ENCODE results near the gene RIT1.

DNA sequence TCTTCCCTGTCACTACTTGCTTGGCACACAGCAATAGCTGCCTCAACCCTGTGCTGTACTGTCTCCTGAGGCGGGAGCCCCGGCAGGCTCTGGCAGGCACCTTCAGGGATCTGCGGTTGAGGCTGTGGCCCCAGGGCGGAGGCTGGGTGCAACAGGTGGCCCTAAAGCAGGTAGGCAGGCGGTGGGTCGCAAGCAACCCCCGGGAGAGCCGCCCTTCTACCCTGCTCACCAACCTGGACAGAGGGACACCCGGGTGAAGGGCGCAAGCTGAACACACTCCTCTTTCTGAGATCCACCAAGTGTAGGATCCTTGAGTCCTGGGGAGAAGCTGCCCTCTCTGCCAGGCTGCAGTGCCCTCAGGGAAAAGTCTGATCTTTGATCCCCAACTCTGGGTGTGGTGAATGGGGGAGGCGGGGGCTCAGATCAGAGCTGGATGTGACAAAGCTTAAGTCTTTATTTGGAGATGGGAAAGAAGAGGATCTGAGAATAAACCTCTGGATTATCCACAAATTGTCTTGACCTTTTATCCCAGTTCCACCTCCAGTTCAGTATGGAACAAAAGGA, 31.5 kb upstream of the RIT1 start:
- TF ChIP-seq CEBPB (IDR thresholded peaks at IDR 0.05; ENCODE audit: low read depth, low read length) (no peak), JUN (IDR thresholded peaks at IDR 0.05; ENCODE audit: low read depth, low read length) (no peak)
- TF ChIP-seq, protein P1, sequence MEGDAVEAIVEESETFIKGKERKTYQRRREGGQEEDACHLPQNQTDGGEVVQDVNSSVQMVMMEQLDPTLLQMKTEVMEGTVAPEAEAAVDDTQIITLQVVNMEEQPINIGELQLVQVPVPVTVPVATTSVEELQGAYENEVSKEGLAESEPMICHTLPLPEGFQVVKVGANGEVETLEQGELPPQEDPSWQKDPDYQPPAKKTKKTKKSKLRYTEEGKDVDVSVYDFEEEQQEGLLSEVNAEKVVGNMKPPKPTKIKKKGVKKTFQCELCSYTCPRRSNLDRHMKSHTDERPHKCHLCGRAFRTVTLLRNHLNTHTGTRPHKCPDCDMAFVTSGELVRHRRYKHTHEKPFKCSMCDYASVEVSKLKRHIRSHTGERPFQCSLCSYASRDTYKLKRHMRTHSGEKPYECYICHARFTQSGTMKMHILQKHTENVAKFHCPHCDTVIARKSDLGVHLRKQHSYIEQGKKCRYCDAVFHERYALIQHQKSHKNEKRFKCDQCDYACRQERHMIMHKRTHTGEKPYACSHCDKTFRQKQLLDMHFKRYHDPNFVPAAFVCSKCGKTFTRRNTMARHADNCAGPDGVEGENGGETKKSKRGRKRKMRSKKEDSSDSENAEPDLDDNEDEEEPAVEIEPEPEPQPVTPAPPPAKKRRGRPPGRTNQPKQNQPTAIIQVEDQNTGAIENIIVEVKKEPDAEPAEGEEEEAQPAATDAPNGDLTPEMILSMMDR (IDR thresholded peaks at IDR 0.05; ENCODE audit: control extremely low read depth in 1 of 3, insufficient read depth in 1 of 3, low read depth in 1 of 3, low read length in 3 of 3), result no peak
